GM18870 (cell line): ENCODE results near the gene KLF15.

Source experiments
- ATAC-seq: cut with Tn5 transposase; IDR thresholded peaks from one replicate; pipeline ENCODE4 v1.9.1; 2021; ENCODE audit warnings: moderate library complexity; ENCODE audit not compliant: unreplicated experiment

The KLF15 gene

DNA sequence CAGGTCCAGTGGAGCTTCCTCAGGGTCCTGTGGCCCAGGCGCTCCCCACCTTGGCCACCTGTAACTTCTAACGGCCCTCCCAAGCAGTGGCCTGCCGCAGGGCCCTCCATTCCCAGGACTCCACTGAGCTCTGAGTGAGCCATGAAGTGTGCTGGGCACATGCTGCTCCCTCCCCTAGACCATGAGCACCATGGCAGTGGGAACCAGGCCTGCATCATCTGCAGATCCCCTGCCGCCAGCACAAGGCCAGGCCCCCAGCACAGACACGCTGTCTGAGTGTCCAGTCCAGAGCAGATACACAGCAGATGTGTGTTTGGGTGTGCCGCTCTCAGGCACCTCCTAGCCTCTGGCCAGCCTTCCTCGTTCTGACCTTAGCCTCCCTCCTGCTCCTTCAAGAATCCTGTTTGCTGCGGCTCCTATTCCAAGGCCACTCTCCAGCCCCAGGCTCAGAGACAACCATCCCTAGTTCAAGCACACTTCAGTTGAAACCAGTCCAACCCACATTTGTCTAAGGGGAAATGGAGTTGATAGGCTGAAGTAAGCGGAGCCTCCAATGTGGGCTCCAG, 7.0 kb upstream of the KLF15 start:
- ATAC-seq: no peak

DNA sequence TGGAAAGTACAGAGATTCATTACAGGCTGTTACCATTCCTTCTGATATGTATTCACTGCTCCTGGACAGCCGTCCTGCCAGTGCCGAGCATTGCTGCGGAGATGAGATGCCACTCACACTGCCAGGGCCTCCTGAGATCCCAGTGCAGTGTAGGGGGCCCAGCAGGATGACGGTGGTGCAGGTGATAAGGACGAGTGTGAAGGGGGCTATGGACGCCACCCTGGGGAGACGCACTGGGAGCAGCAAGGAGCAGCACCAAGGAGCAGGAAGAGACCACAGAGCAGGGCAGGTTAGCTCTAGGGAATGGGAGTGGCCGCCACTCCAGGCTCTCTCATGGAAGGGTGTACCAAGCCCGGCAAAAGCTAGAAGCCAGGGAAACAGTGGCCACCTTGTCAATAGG, 4.0 kb upstream of the KLF15 start:
- ATAC-seq: no peak

DNA sequence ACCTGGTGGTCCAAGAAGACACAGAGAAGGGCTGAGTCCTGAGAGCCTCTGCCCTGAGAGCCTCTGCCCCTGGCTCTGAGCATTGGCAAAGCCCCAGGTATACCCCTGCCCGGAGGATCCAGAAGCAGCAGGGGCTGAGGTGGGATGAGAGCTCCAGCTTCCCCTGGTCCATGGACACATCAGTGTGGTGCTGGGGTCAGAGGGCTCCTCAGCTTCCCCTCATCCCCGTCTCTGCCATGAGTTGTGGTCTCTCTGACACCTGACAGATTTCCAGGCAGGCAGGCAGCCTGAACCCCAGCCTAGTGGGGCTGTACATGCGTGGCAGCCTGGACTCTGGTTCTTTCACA, 3.5 kb upstream of the KLF15 start:
- ATAC-seq: no peak

DNA sequence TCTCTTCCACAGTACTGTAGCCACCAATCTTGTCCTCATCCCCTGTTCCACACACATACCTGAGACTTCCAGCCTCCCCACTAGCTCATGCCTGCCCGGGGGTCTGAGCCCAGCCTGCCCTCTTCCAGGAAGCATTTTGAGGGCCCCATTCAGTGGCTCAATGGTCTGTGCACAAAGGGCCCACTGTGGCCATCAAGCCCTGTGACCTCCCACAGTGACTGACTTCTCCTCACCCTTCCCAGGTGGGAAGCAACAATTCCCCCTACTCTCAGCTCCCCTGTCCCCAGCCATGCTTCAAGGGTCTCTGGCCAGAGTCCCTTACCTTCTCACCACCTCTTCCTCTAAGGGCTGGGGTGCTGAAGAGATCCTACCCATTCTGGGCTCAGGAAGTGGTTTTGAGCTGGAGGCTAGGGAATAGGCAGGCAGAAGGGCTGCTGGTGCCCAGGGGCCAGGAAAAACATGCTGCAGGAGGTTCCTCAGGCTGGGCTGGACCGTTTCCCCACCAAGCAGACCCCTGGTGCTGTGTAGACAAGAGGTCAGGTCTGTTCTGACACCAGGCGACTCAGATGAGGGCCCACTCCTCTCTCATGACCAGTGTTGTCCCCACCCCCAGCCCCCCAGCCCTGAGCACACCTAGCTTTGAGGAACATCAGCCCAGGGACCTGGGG, 3.0 kb upstream of the KLF15 start:
- ATAC-seq: no peak

DNA sequence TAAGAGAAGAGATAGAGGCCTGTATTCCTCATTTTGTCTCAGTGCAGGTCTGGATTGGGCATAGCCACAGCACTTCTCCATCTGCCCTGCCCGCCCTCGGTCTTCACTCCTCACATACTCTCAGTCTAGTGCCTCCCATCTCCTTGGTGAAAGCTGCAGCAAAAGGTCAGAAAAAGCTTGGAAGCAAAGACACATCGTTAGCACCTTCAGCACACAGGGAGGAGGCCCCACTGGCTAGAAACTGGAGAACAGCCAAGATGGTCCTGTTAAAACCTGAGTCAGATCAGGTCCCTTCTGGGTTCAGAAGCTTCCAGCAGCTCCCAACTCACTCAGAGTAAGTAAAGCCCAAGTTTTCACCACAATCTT, 1.6 kb upstream of the KLF15 start:
- no peak for ATAC-seq

DNA sequence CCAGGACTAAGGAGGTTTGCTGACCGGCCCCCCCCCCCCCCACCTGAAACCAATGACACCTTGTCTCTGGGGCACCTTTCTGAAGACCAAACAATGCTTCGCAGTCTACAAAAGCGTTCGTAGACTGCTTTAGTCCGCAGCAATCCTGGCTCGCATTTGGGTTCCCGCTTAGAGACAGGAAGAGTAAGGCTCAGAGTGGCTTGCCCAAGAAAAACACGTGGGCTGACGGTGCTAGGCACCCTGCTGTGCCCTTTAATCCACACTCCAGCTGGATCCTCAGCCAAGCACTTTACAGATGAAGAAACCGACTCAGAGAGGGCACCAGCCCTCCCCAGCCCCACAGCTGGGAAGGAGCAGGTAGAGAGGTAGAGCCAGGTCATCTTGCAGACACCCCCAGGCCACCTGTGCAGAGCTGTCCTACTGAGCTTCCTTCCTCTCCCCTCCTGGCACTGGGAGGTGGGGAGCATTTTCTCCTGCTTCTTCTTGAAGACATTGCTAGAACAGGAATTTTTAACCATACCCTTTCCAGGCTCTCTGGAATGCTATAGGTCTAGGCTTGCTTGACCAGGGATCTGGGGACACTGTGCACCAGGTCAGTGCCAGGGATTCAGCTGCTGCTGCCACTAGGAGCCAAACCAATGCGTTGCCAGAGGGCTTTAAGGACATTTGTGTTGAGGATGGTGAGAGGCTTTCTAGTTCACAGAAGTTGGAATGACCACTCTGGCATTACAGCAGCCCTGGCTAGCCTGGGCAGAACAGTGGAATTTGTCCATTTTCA, 1.0 kb upstream of the KLF15 start:
- ATAC-seq: no peak

- no peak for ATAC-seq
Measured at GRCh38 chr3:126356373-126357264, 589 bp downstream of the KLF15 start.

DNA sequence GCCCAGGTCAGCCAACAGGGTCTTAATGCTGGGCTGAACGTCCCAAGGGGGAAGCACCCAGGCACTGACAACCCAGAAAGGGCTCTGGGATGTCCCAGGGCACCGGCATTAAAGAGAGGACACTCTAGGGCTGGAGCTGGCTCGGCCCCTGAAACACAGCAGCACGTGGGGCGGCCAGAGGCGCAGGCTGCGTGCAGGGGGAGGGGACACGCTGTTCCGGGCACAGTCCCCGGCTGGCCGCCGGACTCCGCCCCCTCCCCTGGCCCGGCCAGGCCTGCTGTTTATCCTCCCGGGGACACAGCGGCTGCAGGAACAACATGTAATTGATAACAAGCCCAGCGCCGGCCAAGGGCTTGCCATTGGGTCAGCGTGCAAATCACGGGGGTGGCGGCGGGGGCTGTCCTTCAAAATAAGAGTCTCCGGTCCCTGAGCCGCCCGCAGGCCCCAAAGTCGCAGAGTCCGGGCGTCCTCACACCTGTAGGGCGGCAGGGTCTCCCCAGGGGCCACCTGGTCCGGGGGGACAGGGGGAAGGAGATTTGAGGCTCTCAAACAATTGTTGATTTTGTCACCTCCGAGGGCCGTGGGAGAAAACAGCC, 1.3 kb downstream of the KLF15 start:
- no peak for ATAC-seq

DNA sequence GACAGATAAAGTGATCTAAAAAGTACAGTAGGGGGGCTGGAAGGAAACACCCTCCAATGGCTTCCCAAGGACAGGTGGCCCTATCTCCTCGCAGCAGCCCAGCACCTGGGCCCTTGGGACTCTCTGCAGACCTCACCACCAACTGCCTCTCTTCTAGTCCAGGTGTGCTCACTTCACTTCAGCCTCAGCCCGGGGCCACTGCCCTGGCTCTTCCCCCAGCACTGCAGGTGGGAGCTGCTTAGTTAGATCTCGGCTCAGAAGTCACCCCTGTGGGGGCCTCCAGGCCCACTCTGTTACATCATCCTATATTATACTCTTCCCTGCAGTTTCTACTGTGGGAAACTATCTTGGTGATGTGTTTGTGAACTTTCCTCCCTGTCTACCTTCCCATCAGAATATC, 2.0 kb downstream of the KLF15 start:
- ATAC-seq: no peak

DNA sequence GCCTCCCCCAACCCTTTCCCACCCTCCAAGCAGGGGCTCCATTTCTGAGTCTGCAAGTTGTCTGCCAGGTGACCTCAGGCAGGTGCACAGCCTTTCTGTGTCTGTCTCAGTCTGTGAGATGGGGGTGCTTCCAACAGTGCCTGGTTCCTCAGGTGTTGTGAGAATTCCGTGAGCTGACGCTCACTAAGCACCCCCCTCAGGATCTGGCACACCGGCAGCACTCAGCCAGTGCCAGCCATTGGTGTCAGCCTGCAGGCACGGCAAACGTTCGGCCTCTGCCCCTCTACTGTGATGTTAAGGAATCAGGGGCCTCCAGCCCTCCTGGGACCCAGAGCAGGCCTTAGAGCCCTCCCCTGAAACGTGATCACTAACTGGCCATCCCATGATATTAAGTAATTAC, 2.4 kb downstream of the KLF15 start:
- ATAC-seq: no peak

DNA sequence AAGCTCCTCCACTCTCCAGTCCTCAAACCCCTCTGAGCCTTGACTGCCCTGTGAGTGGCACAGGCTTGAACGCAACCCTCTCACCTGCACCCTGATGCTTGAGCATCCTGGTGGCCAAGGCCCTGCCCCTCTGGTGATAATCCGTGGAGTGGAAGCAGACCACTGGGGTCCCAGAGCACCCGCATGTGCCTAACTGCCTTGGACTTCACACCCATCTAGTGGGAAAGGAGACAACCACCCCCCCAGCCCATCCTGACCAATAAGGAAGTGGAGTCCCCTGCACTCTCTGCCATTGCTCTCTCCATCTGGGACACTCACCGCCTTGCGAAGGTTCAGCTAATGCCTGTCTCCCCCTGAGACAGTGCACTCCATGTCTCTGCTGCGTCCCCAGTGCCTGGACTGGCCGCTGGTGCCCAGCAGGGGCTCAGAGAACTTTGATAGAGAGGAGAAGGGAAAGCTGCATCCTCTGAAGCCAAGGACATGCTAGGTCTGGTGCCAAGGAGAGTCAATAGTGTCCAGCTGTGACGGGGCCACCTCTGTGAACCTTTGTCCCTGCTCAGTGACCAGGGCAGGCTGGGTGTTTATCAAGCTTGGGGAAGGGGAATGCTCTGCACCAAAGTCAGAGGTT, 3.4 kb downstream of the KLF15 start:
- ATAC-seq: no peak

GRCh38 chr3:126352476-126353454, 4.4 kb downstream of the KLF15 start:
- ATAC-seq: no peak

DNA sequence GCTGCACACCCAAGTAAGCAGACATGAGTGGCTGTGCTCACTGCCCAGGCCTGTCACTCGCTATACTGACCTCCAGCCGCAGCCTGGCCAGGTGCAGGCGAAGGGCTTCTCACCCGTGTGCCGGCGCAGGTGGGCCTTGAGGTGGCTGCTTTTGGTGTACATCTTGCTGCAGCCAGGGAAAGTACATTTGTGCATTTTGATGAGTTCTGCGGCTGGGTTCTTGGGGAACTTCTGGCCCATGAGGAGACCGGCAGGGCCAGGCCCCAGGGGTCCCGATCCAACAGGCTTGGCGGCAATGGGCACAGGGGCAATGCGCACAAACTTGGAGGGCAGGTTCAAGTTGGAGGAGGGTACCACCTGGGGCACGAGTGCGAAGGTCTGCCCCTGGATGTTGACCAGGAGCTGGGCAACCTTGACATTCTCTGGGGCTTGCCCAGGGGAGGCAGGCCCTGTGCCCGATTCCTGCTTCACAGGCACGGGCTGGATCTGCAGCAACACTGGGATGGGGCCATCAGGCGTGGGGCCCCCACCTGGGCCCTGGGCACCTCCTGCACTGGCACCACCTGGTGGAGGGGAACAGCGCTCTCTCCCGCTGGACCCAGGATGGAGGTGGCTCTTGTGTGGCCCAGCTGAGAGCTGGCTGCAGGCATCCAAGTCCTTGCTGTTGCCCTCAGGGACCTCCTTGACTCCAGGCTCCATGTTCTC, 5.3 kb downstream of the KLF15 start:
- no peak for ATAC-seq

- no peak for ATAC-seq
Measured at GRCh38 chr3:126351086-126351770, 6.0 kb downstream of the KLF15 start.

DNA sequence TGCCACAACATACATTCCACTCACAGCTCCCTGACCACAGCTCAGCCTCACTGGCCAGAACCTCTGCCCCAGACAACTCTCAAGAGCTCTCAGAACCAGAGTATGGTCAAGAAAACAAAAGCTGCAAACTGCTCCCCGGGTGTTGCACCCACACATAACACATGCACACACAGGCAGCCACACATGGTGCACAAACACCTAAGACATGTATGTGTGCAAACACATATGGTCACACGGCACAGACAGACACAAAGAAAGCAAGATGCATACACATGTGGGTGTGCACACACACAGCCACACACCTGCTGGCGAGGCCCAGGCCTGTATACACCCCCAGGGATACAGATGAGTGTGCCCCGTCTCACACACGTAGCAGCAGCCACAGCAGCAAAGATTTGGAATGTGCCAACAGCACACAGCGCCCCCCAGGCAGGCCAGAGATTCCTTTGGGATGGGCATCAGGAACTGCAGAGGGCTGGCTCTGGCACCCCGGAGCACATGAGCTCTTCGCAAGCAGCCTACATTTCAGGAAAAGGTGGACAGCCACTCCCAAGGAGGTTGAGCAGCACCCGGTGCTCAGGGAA, 6.6 kb downstream of the KLF15 start:
- ATAC-seq: no peak

- no peak for ATAC-seq
Measured at GRCh38 chr3:126349611-126350501, 7.4 kb downstream of the KLF15 start.

GRCh38 chr3:126349071-126349470, 8.1 kb downstream of the KLF15 start:
- no peak for ATAC-seq
